A204.1 (cell line): ENCODE measurements around the gene HS6ST2.

ENCODE experiments used
- FAIRE-seq: peaks from 2 replicates; lab custom pipeline; 2012; peaks lifted over from hg19 to GRCh38; lab: Jason Lieb, UNC

The HS6ST2 gene

DNA sequence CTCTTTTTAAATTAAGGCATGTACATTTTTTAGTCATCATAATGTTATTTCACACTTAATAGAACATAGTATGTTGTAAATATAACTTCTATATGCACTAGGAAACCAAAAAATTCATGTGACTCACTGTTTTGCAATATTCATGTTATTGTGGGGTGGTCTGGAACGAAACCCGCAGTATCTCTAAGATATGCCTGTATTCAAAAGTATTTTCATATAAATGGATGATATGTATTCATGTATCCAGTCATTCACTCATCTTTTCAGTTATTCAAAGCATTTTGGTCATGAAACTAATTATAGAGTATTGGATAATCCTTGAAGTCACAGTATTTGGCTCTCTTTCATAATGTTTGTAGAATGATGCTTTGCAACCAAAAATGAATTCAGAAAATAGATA, 168.1 kb downstream of the HS6ST2 start:
- no peak for FAIRE-seq

DNA sequence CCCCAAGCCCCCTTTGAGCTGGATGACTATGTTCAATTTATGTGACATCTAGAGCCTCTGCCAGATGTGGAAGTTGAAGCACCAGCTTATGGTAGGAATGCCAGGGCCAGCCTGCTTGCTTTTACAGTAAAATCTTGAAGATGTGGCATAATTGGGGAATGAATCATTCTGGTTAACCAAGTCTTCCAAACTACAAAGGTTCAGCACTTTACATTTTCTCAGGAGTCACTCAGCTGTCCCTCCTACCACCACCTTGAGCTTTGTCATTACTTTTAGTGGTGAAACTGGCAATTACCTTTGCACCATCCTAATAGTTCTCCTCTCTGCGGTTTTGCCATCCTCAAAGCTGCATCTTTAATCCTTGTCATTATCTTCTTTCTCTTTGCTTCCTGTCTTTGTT, 172.2 kb downstream of the HS6ST2 start:
- FAIRE-seq, result no peak

DNA sequence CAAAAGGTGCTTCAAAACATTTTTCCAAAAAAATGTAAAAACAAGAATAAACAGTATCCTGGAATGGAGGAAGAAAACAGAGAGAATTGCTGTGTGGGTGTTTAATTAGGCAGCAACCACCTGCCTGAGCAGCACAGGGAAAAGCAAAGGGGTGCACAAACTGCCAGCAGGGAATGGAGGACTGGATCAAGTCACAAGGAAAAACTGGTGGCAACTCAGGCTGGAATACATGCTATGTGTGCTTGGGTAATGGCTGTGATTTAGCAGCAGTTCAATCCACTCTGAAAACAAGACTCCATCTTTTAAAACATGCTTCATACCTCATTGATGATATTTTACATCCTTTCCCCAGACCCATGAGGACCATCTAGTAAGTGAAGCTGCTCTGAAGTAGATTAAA, 179.5 kb downstream of the HS6ST2 start:
- no peak for FAIRE-seq

DNA sequence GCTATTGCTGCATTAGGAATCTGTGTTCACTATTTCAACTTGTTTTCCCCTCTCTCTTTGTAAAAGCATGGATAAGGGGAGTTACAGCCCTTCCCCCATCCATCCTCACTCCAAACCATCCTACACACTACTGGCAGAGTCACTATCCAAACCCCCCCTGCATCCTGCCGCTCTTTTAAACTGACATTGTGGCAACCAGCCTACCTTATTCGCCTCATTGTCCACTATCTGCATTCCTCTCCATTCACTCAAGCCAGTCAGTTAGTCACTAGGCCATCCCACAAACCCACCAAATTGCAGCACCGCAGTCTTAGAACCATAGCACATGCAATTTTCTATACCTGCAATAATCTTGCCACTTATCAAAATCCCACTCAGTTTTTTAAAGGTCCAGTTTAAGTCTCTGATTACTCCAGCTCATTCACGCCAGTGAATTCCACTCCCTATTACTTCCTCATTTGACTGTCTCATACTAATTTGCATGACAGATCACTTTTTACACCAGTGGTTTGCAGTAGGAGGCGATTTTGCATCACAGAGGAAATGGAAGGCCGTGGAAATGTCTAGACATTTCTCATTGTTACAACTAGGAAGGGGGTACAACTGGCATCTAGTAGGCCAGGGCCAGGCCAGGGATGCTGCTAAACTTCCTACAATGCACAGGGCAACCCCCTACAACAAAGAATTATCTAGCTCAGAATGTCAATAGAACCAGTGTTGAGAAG, 181.8 kb downstream of the HS6ST2 start:
- FAIRE-seq, result no peak

DNA sequence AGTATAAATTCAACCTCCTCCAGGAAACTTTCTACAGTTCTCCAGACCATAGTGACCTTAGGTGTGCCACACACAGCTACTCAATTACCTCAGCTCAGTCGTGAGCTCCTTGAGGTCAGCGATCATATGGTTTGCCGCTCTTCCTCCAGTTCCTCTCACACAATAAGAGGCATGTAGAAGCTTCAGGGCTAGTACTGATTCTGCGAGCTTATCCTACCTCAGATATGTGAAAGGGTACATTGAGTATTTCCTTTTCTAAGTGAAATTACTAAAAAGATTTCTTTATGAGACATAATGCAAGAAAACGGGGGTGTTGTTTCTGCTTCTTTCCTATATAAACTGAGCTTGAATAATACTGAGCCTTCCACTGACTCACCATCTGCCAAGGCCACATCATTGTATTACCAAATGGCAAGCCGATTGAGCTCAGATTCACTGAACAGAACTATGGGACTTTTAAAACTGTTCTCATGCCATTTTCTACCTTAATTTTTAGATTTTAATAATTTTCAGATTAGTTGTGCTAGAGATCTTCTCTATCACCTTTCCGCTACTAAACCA, 183.1 kb downstream of the HS6ST2 start:
- no peak for FAIRE-seq

DNA sequence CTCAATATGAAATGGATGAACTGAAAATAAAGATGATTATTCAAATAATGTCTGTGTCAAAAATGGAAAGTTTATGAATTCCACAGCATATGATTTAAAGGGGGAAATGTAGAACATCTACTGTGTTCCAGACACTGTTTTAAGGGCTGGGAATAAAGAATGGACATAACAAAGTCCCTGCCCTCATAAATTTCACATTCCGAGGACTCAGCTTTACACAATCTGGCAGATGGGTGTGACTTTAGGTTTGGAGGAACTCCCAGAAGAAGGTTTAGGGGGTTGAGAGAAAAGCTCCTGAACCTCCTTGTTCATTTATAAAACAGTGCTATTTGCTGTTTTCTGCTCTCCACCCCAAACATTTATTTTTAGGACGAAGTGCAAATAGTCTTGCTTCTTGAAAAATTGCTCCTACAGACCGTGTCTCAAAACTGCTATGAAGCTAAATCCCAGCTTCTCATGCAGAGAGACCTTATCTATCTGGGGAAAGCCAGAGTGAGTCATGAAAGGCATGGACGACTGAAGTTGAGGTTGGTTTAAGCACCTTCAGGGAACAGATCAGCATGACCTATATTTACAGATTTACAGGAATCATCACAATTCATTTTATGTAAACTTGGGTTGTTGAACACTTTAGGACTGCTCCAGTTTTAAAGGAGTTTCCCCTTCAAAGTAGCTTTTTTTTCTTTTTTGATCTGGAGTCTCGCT, 184.3 kb downstream of the HS6ST2 start:
- no peak for FAIRE-seq

DNA sequence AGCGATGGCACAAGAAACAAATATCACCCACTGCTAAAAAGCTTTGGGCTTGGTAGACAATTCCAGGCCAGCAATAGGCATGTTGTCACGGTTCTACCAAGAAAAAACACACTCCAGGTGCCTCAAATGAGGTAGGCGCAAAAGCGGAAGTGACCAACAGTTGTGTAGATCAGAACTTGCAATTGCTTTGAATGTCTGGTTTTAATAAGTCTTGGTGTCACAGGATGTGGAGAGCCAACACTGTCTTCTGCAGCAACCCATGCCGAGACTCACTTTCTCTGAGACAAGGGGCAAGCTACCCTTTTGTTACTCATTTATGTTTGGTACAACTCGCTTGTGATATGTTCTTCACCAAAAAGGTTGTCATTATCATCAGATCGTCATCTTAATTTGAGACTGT, 188.8 kb downstream of the HS6ST2 start:
- no peak for FAIRE-seq

DNA sequence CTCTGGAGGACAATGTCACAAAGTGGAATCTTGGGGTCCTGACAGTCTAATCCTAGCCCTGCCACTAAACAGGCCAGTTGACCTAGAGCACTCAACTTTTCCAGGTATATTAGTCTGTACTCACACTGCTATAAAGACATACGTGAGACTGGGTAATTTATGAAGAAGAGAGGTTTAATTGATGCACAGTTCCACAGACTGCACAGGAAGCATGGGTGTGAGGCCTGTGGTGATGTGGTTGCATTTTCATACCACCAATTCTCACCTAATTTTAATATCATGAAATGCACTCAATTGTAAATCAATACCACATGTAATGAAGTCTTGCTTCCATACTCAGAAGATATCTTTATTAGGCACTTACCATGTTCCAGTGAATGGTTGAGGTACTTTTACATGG, 192.0 kb downstream of the HS6ST2 start:
- FAIRE-seq, result no peak

DNA sequence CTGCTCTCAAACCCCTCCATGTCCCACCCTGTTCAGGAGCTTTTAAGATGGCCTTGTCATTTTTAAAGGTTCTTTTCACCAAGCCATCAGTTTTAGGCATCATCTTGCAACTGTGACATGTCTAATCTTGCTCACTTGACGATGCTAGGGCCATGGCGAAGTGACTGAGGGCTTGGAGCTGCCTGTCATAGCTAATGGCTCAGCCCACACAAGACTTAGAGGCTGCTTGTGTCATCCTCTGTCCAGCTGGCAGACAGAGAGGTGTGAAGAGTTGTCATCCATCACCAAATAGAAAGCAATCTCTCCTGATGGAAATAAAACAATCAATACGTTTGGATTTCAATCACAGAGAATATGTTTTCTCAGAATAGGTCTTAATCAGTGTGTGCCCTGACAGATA, 194.9 kb downstream of the HS6ST2 start:
- FAIRE-seq, result no peak

DNA sequence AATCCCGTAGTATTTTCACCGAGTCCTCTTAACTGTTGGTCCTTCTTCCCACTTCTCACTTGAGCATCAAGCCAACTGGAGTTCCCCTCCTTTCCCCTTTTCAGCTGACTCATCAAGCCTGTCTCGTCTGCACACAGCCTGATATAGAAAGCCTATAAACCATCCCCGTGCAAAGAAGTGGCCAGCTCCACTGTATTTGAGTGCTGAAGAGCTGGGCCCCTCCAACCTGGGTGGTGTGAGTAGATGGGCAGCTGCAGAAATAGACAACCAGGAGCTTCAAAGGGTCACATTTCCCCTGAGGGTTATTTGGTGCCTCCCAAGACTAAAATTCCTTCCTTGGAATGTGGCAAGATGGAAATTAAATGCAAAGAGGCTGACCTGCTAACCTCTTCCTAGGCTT, 199.7 kb downstream of the HS6ST2 start:
- FAIRE-seq, result no peak

DNA sequence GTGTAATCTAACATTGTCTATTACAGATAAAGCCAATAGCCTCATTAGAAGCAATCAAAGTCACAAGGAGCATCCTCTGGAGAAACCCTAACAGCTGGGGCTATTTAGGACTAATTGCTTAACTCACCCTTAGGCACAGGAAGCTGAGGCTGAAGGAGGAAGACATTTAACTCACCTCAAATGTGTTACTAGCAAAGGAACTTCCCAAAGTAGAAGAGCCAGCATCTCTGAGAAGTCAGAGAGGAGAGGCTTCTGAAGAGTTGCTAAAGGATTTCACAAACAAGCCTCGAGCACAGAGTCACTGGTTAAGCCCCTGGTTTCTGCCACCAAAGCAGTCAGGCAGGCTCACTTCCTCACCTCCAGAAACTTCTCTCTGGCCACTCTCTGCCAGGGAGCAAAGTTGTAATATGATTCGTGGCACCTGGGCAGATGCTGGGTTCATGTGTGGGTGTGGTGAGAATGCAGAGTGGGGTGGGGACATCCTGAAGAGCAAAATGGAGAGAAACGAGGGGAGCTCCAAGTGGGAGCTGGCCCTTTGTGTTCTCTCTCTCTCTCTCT, 201.3 kb downstream of the HS6ST2 start:
- no peak for FAIRE-seq

DNA sequence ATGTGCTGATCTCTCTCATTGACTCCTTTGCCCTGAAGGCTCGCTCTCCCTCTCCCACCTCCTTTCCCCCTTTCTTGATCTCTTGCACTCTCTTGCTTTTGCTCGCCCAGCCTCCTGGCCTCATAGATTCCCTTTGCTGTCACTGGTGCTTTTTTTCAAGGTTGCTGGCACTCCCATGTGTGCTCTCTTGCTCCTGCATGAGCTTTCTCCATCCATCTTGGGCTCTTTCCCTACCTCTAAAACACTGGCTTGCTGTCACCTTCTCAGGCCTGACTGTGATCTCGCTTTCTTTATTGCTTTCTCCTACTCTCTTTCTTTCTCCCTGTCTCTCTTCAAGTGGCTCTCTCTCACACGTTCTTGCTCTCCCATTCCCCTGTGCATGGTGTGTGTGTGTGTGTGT, 202.0 kb downstream of the HS6ST2 start:
- FAIRE-seq, result no peak

DNA sequence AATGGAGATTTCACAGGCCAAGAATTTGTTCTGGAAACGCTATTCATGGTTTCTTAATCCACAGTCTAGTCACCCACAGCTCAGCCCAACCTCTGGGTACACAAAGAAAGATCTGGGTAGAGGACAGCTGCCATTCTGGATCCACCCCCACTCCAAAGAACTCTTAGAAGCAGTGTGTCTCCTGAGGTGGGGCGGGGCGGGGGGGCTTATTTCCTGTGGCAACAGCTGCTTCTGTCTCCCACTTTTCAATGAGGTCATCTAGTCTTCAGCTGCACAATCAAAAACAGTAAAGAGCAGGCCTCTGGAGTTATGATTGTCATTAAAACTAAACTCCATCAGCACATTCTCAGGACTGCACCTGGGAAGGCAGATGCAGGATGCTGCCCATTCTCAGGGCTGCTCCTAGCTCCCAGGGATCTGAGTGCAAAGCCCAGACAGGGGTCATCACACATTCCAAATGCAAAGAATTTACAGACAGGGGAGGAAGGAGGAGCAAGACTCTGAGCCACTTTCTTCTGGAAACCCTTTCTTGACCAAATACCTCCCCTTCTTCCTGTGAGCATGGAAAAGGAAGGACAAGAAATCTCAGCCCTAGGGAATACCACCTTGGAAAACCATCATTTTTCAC, 207.3 kb downstream of the HS6ST2 start:
- no peak for FAIRE-seq

DNA sequence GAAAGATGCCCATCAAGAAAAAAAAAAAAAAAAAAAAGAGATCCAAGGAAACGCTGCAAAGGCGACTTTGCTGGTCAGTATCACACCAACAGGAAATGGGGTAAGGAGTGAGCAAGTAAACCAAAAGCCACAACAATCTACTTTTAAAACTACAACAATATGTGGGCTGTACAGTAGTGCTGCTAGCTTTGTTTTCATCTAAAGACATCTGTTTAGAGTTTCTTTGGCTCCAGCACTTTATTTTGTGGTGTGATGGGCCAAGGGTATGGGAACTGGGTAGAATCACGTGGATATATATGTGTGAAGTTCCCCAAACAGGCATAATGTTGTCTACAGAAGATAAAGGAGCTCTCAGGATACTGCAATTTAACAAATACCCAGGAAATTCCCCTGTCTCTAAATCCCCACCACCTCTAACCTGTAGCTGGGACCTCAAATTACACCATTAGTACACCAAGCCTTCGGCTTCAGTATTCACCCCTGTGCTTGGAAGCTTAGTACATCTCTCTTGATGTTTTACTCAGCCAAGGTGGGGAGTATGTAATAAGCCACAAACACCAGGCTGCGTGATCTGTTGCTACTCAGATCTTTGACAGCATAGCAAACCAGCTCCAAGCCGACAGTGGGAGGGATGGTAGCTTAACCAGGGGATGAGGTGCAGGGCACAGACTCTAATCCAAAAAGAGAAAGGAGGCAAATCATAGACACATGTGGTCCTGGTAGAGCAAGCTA, 207.9 kb downstream of the HS6ST2 start:
- no peak for FAIRE-seq

DNA sequence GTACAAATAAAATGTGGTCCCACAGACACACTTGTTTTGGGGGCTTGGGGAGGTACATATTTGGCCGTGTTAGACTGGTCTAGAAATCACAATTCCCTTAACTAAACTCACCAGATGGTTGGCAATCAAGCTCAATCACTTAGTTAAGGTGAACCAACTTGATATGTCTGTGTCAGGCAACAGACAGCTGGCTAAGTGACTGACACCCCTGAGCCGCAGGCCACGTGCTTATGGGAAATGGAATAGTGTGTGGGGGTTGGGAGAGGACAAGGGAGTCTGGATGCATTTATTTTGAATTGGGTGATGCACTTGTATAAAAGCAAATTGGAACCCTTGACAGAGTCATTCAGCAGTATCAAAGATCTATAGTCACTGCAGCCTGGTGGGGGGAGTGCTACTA, 209.0 kb downstream of the HS6ST2 start:
- no peak for FAIRE-seq

DNA sequence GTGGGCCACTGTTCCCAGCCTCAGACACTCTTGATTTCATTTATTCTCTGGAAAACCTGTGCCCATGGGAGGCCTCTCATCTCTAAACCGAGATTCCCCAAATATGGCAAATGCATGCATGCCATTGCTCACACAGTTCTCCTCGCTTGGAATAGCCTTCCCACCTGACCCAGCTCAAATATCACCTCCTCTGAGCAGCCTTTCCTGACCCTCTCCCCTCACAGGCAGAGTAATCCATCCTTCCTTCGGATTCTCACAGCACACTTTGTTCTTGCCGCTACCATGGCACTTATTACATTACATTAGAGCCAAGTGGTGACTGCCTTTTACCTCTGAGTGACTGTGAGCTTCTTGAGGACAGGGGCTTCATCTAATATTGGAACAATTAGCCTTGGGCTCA, 209.5 kb downstream of the HS6ST2 start:
- no peak for FAIRE-seq

DNA sequence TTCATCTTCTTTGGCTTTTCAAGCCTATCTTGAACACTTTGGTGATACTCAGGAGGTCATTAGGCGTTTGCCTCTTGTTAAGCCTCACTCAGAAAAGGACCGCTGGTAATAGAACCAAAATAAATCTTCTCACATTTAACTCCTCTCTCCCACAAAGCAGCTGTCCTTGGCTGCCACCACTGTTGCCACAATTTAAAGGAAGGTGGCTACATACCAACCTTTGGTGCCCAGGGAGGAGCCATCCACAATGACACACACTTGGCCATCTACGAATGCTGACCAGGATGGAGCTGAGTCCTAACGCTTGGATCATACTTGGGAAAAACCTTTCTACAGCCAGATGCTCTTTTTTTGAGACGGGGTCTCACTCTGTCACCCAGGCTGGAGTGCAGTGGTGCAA, 210.2 kb downstream of the HS6ST2 start:
- FAIRE-seq, result no peak

DNA sequence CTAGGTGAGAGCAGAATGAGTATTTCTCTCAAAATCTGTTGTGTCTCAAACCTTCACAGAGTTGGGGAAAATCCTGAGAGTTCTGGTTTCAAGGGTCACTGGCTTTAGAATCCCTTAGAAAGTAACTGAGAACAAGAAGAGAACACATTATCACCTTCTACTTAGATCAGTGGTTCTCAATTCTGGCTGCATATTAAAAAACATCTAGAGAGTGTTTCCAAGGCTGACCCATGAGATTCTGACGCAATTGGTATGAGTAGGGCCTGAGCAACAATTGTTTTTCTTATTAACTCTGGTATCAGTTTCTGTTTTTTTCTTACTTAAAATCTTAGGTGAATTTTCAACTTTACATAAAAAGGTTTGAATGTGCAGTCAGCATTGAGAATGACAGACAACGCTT, 212.8 kb downstream of the HS6ST2 start:
- no peak for FAIRE-seq

DNA sequence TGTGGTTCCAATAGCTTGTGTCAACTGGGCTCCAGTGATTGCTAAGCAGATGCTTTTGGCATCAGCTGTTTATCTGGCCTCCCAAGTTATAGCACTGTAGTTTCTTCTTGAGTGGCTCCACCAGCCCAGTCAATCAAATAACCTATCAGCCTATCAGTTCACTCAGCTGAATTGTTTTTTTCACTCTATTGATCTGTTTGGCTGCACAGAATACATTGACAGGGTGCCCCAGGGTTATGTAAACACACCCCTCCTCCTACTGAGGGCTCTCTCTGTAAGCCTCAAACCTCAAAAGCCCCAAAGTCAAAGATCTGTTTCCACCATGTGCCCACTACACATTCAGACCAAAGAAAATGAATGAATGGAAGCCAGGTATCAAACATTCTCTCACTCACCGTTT, 214.0 kb downstream of the HS6ST2 start:
- no peak for FAIRE-seq

DNA sequence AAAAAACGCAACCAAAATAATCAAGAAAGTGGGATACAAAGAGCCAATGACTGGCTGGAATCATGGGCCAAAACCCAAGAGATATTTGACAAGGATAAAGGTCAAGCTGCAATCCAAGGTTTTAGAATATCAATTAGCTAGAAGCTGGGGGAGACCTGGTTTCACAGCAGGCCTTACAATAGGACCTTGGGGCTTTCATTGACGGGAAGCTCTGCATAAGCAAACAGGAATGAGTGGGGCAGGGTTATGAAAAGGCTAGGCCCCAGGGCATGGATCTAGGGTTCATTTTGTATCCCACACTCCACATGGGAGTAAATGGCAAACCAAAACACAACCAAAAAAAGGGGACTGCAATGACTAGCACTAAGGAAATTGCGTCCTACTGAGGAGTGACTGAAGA, 215.3 kb downstream of the HS6ST2 start:
- FAIRE-seq, result no peak

DNA sequence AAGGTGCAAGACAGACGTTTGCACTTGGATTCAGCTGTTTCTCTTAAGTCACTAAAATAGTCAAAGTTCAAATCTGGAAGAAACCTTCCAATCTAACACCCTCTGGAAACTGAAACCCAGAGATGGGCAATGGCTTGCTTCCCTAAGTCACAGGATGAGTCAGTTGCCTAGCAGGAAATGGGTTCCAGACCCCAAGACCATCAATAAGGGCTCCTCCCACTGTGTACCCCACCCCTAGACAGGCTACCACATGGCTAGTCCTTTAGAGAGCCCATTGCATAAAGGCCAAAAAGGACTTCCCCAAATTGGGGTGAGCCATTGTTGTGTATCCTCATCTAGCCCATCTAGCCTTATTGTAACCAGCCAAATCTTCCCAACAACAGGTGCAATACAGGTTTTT, 216.2 kb downstream of the HS6ST2 start:
- no peak for FAIRE-seq

DNA sequence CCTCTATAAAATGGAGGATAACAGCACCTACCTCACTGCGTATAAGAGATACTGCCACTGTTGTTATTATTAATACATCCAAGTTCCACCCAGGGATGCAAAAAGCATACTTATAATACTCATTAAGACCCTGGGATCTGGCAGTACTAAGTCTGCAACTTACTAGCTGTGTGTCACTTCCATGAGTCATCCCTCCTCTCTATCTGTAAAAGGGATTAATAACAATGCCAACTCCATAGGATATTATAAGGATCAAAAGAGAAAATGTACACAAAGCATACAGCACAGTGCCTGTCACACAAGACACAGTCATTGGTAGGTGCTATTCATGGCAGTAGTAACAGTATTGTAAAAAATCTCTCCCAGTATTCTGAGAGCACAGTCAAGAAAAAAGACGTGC, 216.7 kb downstream of the HS6ST2 start:
- FAIRE-seq, result no peak
